Measurements from ENCODE around the gene BBS7.

Gene BBS7

GRCh38 chr4:121792966-121793365, 77.3 kb downstream of the BBS7 start:
- in situ Hi-C loops (cut with HindIII; ENCODE audit: low sequenced_read_pairs) = no loop called here

DNA sequence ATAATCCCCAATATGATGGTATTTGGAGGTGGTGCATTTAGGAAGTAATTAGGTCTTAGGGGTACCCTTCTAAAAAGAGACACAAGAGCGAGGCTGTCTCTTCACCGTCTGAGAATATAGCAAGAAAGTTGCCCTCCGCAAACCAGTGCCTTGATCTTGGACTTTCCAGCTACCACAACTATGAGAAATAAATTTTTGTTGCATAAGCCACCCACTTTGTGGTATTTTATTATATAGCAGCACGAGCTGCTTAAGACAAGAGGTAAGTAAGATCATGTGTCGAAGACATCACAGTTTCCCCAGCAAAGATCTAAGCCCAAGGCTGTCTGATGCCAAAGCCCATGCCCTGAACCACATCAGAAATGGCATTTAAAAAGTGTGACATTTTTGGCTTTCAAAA, 78.8 kb downstream of the BBS7 start:
- in situ Hi-C loops (cut with HindIII; ENCODE audit: low sequenced_read_pairs) = no loop called here

- in situ Hi-C loops (cut with HindIII; ENCODE audit: low sequenced_read_pairs) = no loop called here
These were observed 79.3 kb downstream of the BBS7 start for GRCh38 chr4:121790976-121791375.

GRCh38 chr4:121789960-121790829, 80.1 kb downstream of the BBS7 start:
- in situ Hi-C loops (cut with HindIII; ENCODE audit: low sequenced_read_pairs) = no loop called here

DNA sequence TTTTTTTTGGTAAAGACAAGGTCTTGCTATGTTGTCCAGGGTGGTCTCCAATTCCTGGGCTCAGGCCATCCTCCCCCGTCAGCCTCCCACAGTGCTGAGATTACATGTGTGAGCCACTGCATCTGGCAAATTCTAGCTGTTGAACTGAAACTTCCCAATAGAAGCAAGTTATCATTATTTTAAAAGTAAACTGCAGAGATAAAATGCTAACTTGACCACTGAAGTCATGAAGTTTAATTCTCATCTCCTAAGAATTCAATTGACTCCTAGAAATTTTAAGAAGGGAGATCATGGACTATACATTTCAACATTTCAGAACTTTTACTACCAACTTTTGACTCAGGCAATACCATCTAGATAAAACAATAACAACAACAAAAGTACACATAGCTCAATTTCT, 80.8 kb downstream of the BBS7 start:
- in situ Hi-C loops (cut with HindIII; ENCODE audit: low sequenced_read_pairs) = no loop called here

DNA sequence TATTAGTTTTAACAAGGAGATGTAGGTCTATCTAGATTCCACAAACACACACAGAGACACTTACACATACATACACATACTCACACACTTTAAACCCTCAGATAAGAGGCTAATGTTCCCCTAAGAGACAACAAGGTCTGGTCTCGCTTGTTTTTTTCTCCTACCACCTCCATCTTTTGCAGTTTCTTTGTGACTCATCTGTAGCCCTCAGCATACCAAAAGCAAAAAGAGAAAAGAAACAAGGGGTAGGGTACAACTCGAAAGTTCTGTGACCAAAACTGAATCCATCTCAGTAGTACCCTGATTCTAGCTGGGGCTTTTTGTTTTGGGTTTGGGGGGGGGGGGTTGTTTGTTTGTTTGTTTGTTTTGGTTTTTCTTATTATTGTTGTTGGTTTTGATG, 81.4 kb downstream of the BBS7 start:
- in situ Hi-C loops (cut with HindIII; ENCODE audit: low sequenced_read_pairs) = no loop called here

GRCh38 chr4:121786221-121786620, 84.1 kb downstream of the BBS7 start:
- in situ Hi-C loops (cut with HindIII; ENCODE audit: low sequenced_read_pairs) = no loop called here

DNA sequence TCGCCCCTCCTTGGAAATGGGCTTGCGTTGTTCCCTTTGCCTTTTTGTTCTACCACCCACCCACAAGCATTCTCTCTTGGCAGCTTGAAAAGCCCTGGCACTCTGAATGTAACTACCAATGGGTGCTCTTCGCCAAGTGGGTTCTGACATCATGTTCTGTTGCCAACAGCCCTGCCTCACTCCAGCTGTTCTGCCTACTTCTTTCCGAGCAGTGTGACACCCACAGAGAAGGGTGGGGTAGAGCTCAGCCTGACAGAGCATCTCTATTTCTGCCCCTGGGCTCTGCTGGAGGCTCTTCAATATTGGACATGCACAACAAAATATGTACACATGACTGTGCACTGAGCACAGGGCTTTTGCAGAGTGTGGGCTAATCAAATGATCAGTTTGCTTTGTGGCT, 84.8 kb downstream of the BBS7 start:
- in situ Hi-C loops (cut with HindIII; ENCODE audit: low sequenced_read_pairs) = no loop called here

DNA sequence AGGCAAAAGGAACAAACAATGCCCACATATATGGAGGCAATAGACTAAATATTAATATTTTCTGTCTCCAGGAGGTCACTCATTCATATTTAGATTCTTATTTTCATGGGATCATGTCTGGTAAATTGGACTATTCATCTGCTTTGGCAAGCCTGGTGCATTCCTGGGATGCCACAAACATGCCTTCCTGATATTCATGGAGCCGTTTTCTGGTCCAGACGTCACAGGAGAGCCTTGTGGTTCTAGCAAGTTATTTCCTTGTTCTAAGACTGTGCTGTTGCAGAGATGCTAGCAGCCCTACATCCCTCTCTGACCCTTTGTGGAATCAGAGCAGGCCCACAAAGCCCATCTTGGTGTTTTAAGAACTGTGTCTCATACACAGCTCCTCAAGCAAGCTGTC, 85.3 kb downstream of the BBS7 start:
- in situ Hi-C loops (cut with HindIII; ENCODE audit: low sequenced_read_pairs) = no loop called here

DNA sequence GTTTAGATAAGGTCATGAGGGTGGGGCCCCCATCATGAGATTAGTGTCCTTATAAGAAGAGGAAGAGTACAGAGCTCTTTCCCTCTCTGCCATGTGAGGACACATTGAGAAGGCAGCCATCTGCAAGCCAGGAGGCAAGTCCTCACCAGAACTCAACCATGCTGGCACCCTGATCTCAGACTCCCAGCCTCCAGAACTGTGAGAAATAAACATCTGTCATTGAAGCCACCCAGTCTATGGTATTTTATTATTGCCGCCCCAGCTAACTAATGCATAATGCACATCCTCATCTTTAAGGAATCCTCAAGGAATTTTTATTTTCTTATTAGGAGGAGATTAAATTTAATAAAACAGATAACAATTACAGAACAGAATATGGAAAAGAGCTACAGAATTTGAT, 85.9 kb downstream of the BBS7 start:
- in situ Hi-C loops (cut with HindIII; ENCODE audit: low sequenced_read_pairs) = no loop called here

GRCh38 chr4:121783210-121783609, 87.1 kb downstream of the BBS7 start:
- in situ Hi-C loops (cut with HindIII; ENCODE audit: low sequenced_read_pairs) = no loop called here

GRCh38 chr4:121778991-121779628, 91.2 kb downstream of the BBS7 start:
- in situ Hi-C loops (cut with HindIII; ENCODE audit: low sequenced_read_pairs) = no loop called here

- in situ Hi-C loops (cut with HindIII; ENCODE audit: low sequenced_read_pairs) = no loop called here
These were observed 92.6 kb downstream of the BBS7 start for GRCh38 chr4:121777625-121778024.

DNA sequence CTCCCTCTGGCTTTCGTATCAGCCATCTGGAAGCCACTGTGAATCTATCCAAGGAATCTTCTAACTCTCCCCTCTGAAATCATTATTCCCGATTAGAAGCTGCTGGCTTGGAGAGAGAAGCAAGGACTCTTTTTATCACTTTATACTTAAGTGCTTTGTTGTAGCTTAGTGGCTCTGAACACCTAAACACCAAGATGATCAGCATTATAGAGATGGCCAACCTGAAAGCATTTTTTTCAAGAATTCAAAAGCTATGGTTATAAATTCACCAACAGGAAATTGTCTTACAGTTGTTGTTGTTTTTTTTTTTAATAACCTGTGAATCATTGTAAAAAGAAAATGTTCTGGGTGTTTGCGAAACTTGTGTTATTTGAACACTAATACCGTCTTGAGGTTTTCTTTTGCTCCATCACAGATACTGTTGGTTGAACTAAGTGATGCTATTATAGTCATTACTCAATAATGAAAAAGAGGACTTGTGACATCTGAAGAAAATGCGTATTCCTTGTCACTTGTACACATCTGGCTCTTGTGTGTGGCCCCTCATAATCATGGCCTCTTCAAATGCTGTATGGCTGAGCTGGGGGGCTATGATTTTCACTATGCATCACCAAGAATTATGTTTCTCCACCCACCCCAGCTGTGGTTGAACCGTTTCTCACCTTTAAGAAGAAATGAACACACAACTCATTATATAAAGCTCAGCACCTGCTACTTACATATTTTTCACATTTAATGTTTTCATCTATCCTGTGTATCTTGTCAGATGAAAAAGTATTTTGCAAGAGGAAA, 93.5 kb downstream of the BBS7 start:
- in situ Hi-C loops (cut with HindIII; ENCODE audit: low sequenced_read_pairs) = no loop called here
